GM23248 (cell line): ENCODE results near the gene AKAP6.

Source experiments
- EZH2 ChIP-seq: fragments of 200-600 bp; sonication (generic); IDR thresholded peaks from 2 replicates; pipeline ENCODE4 v1.6.1; 2018; ENCODE audit warnings: antibody characterized with exemption, mild to moderate bottlenecking; ENCODE audit not compliant: insufficient read depth, poor library complexity, severe bottlenecking
- EZH2phosphoT487 ChIP-seq: fragments of 200-600 bp; sonication (generic); IDR thresholded peaks from 2 replicates; pipeline ENCODE4 v1.6.1; 2018; ENCODE audit warnings: antibody characterized with exemption, moderate library complexity, mild to moderate bottlenecking, low read depth; ENCODE audit not compliant: insufficient read depth

- no peak for TF ChIP-seq EZH2
- no peak for TF ChIP-seq EZH2phosphoT487
Measured at GRCh38 chr14:32417956-32418552, 89.0 kb downstream of the AKAP6 start.
